A172 (cell line): Measurements from ENCODE around the gene SMYD1. TPM values are rescaled to one million over a fixed set of nuclear protein-coding genes. Genes with fewer than 3 reads are reported as not detected.

Experiments
- DNase-seq: peaks from one replicate; pipeline ENCODE4 v3.0.0-alpha.2; 2015; ENCODE audit warnings: low spot score
- total RNA-seq: library from RNA; depleted of rRNA; stranded (reverse); fragments of >200 nt; shearing (Covaris generic); gene quantifications from 2 replicates; pipeline ENCODE4 v1.2.3, GENCODE V29; 2014

Gene SMYD1
- total RNA-seq, 1 experiment from 2014 or later: not detected

GRCh38 chr2:88055371-88056128, 12.1 kb upstream of the SMYD1 start, which contains the start of gene KRCC1:
TSS of gene KRCC1 (minus strand) at chr2:88055783. CDS start at chr2:88028563, 27,220 bp downstream.
- peak; percentile 95 for DNase-seq

GRCh38 chr2:88057437-88057844, 10.2 kb upstream of the SMYD1 start:
- no peak for DNase-seq

GRCh38 chr2:88058191-88058590, 9.4 kb upstream of the SMYD1 start:
- DNase-seq: no peak

- peak; percentile 40 for DNase-seq
Observed at GRCh38 chr2:88059979-88060906, 7.4 kb upstream of the SMYD1 start.

GRCh38 chr2:88060907-88061275, 6.7 kb upstream of the SMYD1 start:
- DNase-seq: no peak

GRCh38 chr2:88061295-88061694, 6.3 kb upstream of the SMYD1 start:
- DNase-seq: no peak

GRCh38 chr2:88066543-88066942, 1.1 kb upstream of the SMYD1 start:
- no peak for DNase-seq

GRCh38 chr2:88067189-88067588, 436 bp upstream of the SMYD1 start:
- DNase-seq: no peak

GRCh38 chr2:88068044-88068443, 419 bp downstream of the SMYD1 start:
- no peak for DNase-seq

GRCh38 chr2:88069117-88069516, 1.5 kb downstream of the SMYD1 start:
- DNase-seq: no peak

GRCh38 chr2:88070055-88070454, 2.4 kb downstream of the SMYD1 start:
- no peak for DNase-seq

- DNase-seq: no peak
Observed at GRCh38 chr2:88071365-88071764, 3.7 kb downstream of the SMYD1 start.

- no peak for DNase-seq
Observed at GRCh38 chr2:88074150-88074549, 6.5 kb downstream of the SMYD1 start.

- peak; percentile 60 for DNase-seq
Observed at GRCh38 chr2:88074854-88075292, 7.2 kb downstream of the SMYD1 start.

GRCh38 chr2:88077080-88077479, 9.5 kb downstream of the SMYD1 start:
- no peak for DNase-seq

GRCh38 chr2:88078643-88079172, 11.1 kb downstream of the SMYD1 start:
- DNase-seq: no peak

- no peak for DNase-seq
Observed at GRCh38 chr2:88080545-88080944, 12.9 kb downstream of the SMYD1 start.

- DNase-seq: no peak
Observed at GRCh38 chr2:88081924-88082608, 14.4 kb downstream of the SMYD1 start.

GRCh38 chr2:88082781-88083180, 15.2 kb downstream of the SMYD1 start:
- no peak for DNase-seq

- no peak for DNase-seq
Observed at GRCh38 chr2:88085099-88085498, 17.5 kb downstream of the SMYD1 start.

- DNase-seq: no peak
Observed at GRCh38 chr2:88085602-88086001, 18.0 kb downstream of the SMYD1 start.

- no peak for DNase-seq
Observed at GRCh38 chr2:88086401-88086800, 18.8 kb downstream of the SMYD1 start.
